Muscle layer of duodenum (tissue), 2 donors: Measurements from ENCODE around the gene PRICKLE4.

ENCODE experiments used
- H3K27ac ChIP-seq: one replicate; pipeline ENCODE4 v1.7.0; 2013; ENCODE audit warnings: mild to moderate bottlenecking, low read length
- H3K27me3 ChIP-seq: one replicate; pipeline ENCODE4 v1.7.0; 2013; ENCODE audit warnings: low read depth, mild to moderate bottlenecking, control low read depth, low read length
- H3K36me3 ChIP-seq, 2 donors: one replicate each; pipeline ENCODE4 v1.7.0; 2013; ENCODE audit warnings: low read length in 2 of 2, control low read depth in 1 of 2, mild to moderate bottlenecking in 1 of 2; ENCODE audit not compliant: insufficient read depth in 2 of 2, control insufficient read depth in 1 of 2
- H3K4me1 ChIP-seq, 2 donors: one replicate each; pipeline ENCODE4 v1.7.0; 2013; ENCODE audit warnings: low read length in 2 of 2, mild to moderate bottlenecking in 2 of 2, control low read depth in 1 of 2, moderate library complexity in 1 of 2; ENCODE audit not compliant: insufficient read depth in 2 of 2, control insufficient read depth in 1 of 2
- H3K4me3 ChIP-seq, 2 donors: one replicate each; pipeline ENCODE4 v1.7.0; 2013; ENCODE audit warnings: low read length in 2 of 2, low read depth in 1 of 2, mild to moderate bottlenecking in 1 of 2
- H3K9me3 ChIP-seq, 2 donors: one replicate each; pipeline ENCODE4 v1.7.0; 2013; ENCODE audit warnings: low read length in 2 of 2, control low read depth in 1 of 2, mild to moderate bottlenecking in 1 of 2; ENCODE audit not compliant: control insufficient read depth in 1 of 2
- donor health status: healthy.

Gene PRICKLE4

GRCh38 chr6:41748102-41748477 is 32.5 kb upstream of the PRICKLE4 start:
- H3K27ac ChIP-seq: no peak overlapping the region
- H3K27me3 ChIP-seq: no peaks in the 10 kb centered on the region
- H3K36me3 ChIP-seq: no peaks in the 10 kb centered on the region
- H3K4me3 ChIP-seq: no peak overlapping the region
- no peaks in the 10 kb centered on the region for H3K9me3 ChIP-seq
- no peaks in the 10 kb centered on the region for H3K4me1 ChIP-seq

GRCh38 chr6:41748542-41748941 is 32.0 kb upstream of the PRICKLE4 start:
- no peaks in the 10 kb centered on the region for H3K36me3 ChIP-seq
- H3K27ac ChIP-seq: no peak overlapping the region
- no peak overlapping the region for H3K4me3 ChIP-seq
- H3K27me3 ChIP-seq: no peaks in the 10 kb centered on the region
- H3K9me3 ChIP-seq: no peaks in the 10 kb centered on the region
- H3K4me1 ChIP-seq: no peaks in the 10 kb centered on the region

GRCh38 chr6:41750374-41750773 is 30.2 kb upstream of the PRICKLE4 start:
- no peaks in the 10 kb centered on the region for H3K4me1 ChIP-seq
- no peaks in the 10 kb centered on the region for H3K36me3 ChIP-seq
- H3K27ac ChIP-seq: no peak overlapping the region
- no peak overlapping the region for H3K4me3 ChIP-seq
- no peaks in the 10 kb centered on the region for H3K27me3 ChIP-seq
- no peaks in the 10 kb centered on the region for H3K9me3 ChIP-seq

GRCh38 chr6:41755895-41756294 is 24.7 kb upstream of the PRICKLE4 start:
- Histone ChIP-seq H3K4me1 (no peaks in the 10 kb centered on the region), H3K9me3 (no peaks in the 10 kb centered on the region), H3K4me3 (no peak overlapping the region), H3K27me3 (no peaks in the 10 kb centered on the region), H3K27ac (no peak overlapping the region), H3K36me3 (no peaks in the 10 kb centered on the region)

- Histone ChIP-seq H3K36me3 (no peaks in the 10 kb centered on the region), H3K4me3 (no peak overlapping the region), H3K27me3 (no peaks in the 10 kb centered on the region), H3K4me1 (no peaks in the 10 kb centered on the region), H3K27ac (no peak overlapping the region), H3K9me3 (no peaks in the 10 kb centered on the region)
These were observed 24.2 kb upstream of the PRICKLE4 start for GRCh38 chr6:41756354-41756753.

- no peaks in the 10 kb centered on the region for H3K36me3 ChIP-seq
- no peak overlapping the region for H3K4me3 ChIP-seq
- no peak overlapping the region for H3K27ac ChIP-seq
- no peaks in the 10 kb centered on the region for H3K27me3 ChIP-seq
- no peaks in the 10 kb centered on the region for H3K9me3 ChIP-seq
- H3K4me1 ChIP-seq: no peaks in the 10 kb centered on the region
These were observed 23.3 kb upstream of the PRICKLE4 start for GRCh38 chr6:41757271-41757670.

- Histone ChIP-seq H3K4me1 (no peaks in the 10 kb centered on the region), H3K27me3 (no peaks in the 10 kb centered on the region), H3K9me3 (no peaks in the 10 kb centered on the region), H3K36me3 (no peaks in the 10 kb centered on the region), H3K27ac (no peak overlapping the region), H3K4me3 (no peak overlapping the region)
These were observed 22.5 kb upstream of the PRICKLE4 start for GRCh38 chr6:41757931-41758640.

- Histone ChIP-seq H3K4me1 (no peaks in the 10 kb centered on the region), H3K27ac (no peak overlapping the region), H3K27me3 (no peaks in the 10 kb centered on the region), H3K9me3 (no peaks in the 10 kb centered on the region), H3K4me3 (no peak overlapping the region), H3K36me3 (no peaks in the 10 kb centered on the region)
These were observed 21.9 kb upstream of the PRICKLE4 start for GRCh38 chr6:41758641-41759035.

GRCh38 chr6:41759106-41759904 is 21.3 kb upstream of the PRICKLE4 start:
- Histone ChIP-seq H3K27ac (no peak overlapping the region), H3K4me1 (no peaks in the 10 kb centered on the region), H3K4me3 (no peak overlapping the region), H3K36me3 (no peaks in the 10 kb centered on the region), H3K9me3 (no peaks in the 10 kb centered on the region), H3K27me3 (no peaks in the 10 kb centered on the region)

GRCh38 chr6:41759905-41760579 is 20.5 kb upstream of the PRICKLE4 start:
- H3K27ac ChIP-seq: no peak overlapping the region
- no peaks in the 10 kb centered on the region for H3K27me3 ChIP-seq
- no peak overlapping the region for H3K4me3 ChIP-seq
- no peaks in the 10 kb centered on the region for H3K9me3 ChIP-seq
- H3K36me3 ChIP-seq: no peaks in the 10 kb centered on the region
- no peaks in the 10 kb centered on the region for H3K4me1 ChIP-seq

GRCh38 chr6:41763470-41763869 is 17.1 kb upstream of the PRICKLE4 start:
- no peaks in the 10 kb centered on the region for H3K36me3 ChIP-seq
- no peaks in the 10 kb centered on the region for H3K9me3 ChIP-seq
- no peak overlapping the region for H3K27ac ChIP-seq
- no peaks in the 10 kb centered on the region for H3K27me3 ChIP-seq
- peaks cover 0 to 3% of the 10 kb centered on the region in 2 donors for H3K4me1 ChIP-seq
- no peak overlapping the region for H3K4me3 ChIP-seq
